K562 (cell line): Measurements from ENCODE around the gene GET3. TPM values are rescaled to one million over a fixed set of nuclear protein-coding genes. Genes with fewer than 3 reads are reported as not detected.

Experiments
- CLOCK ChIP-seq: fragments of 250-450 bp; sonication (Bioruptor Pico); IDR thresholded peaks from 2 replicates; pipeline ENCODE4 v1.4.0; 2020; ENCODE audit warnings: mild to moderate bottlenecking, moderate library complexity, borderline replicate concordance
- CTBP1 ChIP-seq: fragments of 450-650 bp; IDR thresholded peaks from 2 replicates; pipeline ENCODE4 v1.6.1; 2016; ENCODE audit warnings: borderline replicate concordance
- DIDO1 ChIP-seq: fragments of 450-650 bp; IDR thresholded peaks from 2 replicates; pipeline ENCODE4 v1.6.1; 2016; ENCODE audit warnings: low read depth, missing biosample characterization, missing genetic modification characterization
- FOXJ2 ChIP-seq: fragments of 200-800 bp; sonication (Bioruptor generic); IDR thresholded peaks from 2 replicates; pipeline ENCODE4 v1.6.1; 2016; ENCODE audit warnings: missing genetic modification characterization, missing compliant biosample characterization
- GTF2A2 ChIP-seq: IDR thresholded peaks from 2 replicates; pipeline ENCODE4 v1.6.1; 2016; ENCODE audit warnings: mild to moderate bottlenecking, missing genetic modification characterization, missing compliant biosample characterization
- GTF2F1 ChIP-seq: IDR thresholded peaks from 2 replicates; pipeline ENCODE4 v1.6.1; 2011; ENCODE audit warnings: low read depth, low read length, improper control_type of control experiment
- HDAC6 ChIP-seq: IDR thresholded peaks from 2 replicates; pipeline ENCODE4 v1.6.1; 2012; ENCODE audit warnings: low read depth, mild to moderate bottlenecking, control low read depth, inconsistent platforms, low read length, moderate library complexity
- HMGXB4 ChIP-seq: sonication (generic); formaldehyde crosslinking; IDR thresholded peaks from 2 replicates; pipeline ENCODE4 v1.8.1; 2023; ENCODE audit warnings: mild to moderate bottlenecking, missing genetic modification reagents
- LEF1 ChIP-seq: fragments of 450-650 bp; IDR thresholded peaks from 2 replicates; pipeline ENCODE4 v1.6.1; 2016; ENCODE audit warnings: mild to moderate bottlenecking
- POLR3G ChIP-seq: IDR thresholded peaks from 2 replicates; pipeline ENCODE4 v1.6.1; 2011; ENCODE audit not compliant: insufficient read length, insufficient replicate concordance; ENCODE audit errors: extremely low read depth
- PRDM10 ChIP-seq: fragments of 450-650 bp; IDR thresholded peaks from 2 replicates; pipeline ENCODE4 v1.6.1; 2018; ENCODE audit not compliant: partially characterized antibody
- RAD51 ChIP-seq: fragments of 450-650 bp; IDR thresholded peaks from 2 replicates; pipeline ENCODE4 v1.7.1; 2016; ENCODE audit warnings: low read depth, mild to moderate bottlenecking, borderline replicate concordance
- SUPT5H ChIP-seq: fragments of 450-650 bp; IDR thresholded peaks from 2 replicates; pipeline ENCODE4 v1.6.1; 2016
- ZBTB11 ChIP-seq, 3 experiments: fragments of 200-800 bp in 1 of 3; fragments of 250-450 bp in 1 of 3; fragments of 450-650 bp in 1 of 3; sonication (Bioruptor Pico) in 1 of 3; sonication (Bioruptor generic) in 1 of 3; formaldehyde crosslinking in 1 of 3; IDR thresholded peaks; 2 replicates each; pipeline versions ENCODE4 v1.6.1 to v1.8.0; 2016 to 2022; ENCODE audit warnings: mild to moderate bottlenecking in 2 of 3, missing genetic modification characterization in 2 of 3, missing compliant biosample characterization in 1 of 3, moderate library complexity in 1 of 3
- ZNF785 ChIP-seq: fragments of 250-450 bp; sonication (Bioruptor Pico); IDR thresholded peaks from 2 replicates; pipeline ENCODE4 v1.4.0; 2020; ENCODE audit warnings: mild to moderate bottlenecking
- polyA plus RNA-seq, 8 experiments: library from polyadenylated mRNA; depleted of rRNA in 4 of 8; stranded (reverse) in 5 of 8; unstranded in 3 of 8; fragments of >200 nt; fragmentation: Nextera tagmentation in 2 of 8; fragmentation: Illumina TruSeq in 1 of 8; extraction: Ambion mirVana in 2 of 8; extraction: Trizol in 1 of 8; gene quantifications; 2 replicates each; pipeline versions ENCODE4 v1.2.1 to v1.2.3, GENCODE V29; 2011 to 2014; ENCODE audit warnings: inconsistent platforms in 1 of 8, missing spikeins in 1 of 8
- total RNA-seq, 7 experiments: library from RNA; depleted of rRNA in 6 of 7; stranded (reverse); fragments of >200 nt in 6 of 7; fragmentation: Illumina TruSeq in 2 of 7; extraction: Trizol in 2 of 7; gene quantifications; 2 replicates each; pipeline versions ENCODE4 v1.2.1 to v1.2.3, GENCODE V29; 2011 to 2021; ENCODE audit warnings: low replicate concordance in 1 of 7

GET3 gene
- total and polyA plus RNA-seq, 9 of the 15 experiments (the other 6 are each of a cell fraction or from before 2014, with no cell fraction given) = 8.3 to 83.5 (median 51.8) TPM

- TF ChIP-seq ZBTB11 (CRISPR knock-in tag; IDR thresholded peaks at IDR 0.05) = no peak
- TF ChIP-seq LEF1 = no peak
- peak; percentile 40; the same call in 1 of the 2 replicates for TF ChIP-seq SUPT5H
- no peak for TF ChIP-seq HMGXB4 (CRISPR knock-in tag)
- peak; percentile 11; the same call in 1 of the 2 replicates for TF ChIP-seq RAD51
- TF ChIP-seq DIDO1 = no peak
- TF ChIP-seq FOXJ2 (tag) = no peak
- no peak for TF ChIP-seq ZNF785 (CRISPR knock-in tag)
- no peak for TF ChIP-seq GTF2F1
- peak; percentile 42 for TF ChIP-seq PRDM10
- TF ChIP-seq POLR3G = no peak
- no peak for TF ChIP-seq GTF2A2 (tag)
- TF ChIP-seq HDAC6 = no peak
- TF ChIP-seq CTBP1 = peak; percentile 39; the same call in 1 of the 2 replicates
- TF ChIP-seq CLOCK = no peak
Observed at GRCh38 chr19:12796146-12797071, 59.1 kb downstream of the GET3 start (continued).
